Ishikawa (cell line): ENCODE results near the gene DPYSL3.

ENCODE experiments used
- CEBPB ChIP-seq: IDR thresholded peaks from 2 replicates; pipeline ENCODE4 v1.6.1; 2012
- CREB1 ChIP-seq: IDR thresholded peaks from 2 replicates; pipeline ENCODE4 v1.6.1; 2012; ENCODE audit warnings: low read depth
- EGR1 ChIP-seq: IDR thresholded peaks from 2 replicates; pipeline ENCODE4 v1.6.1; 2012
- EP300 ChIP-seq: IDR thresholded peaks from 2 replicates; pipeline ENCODE4 v1.6.1; 2012; ENCODE audit warnings: borderline replicate concordance
- FOXM1 ChIP-seq: IDR thresholded peaks from 2 replicates; pipeline ENCODE4 v1.6.1; 2012; ENCODE audit warnings: low read depth, borderline replicate concordance
- MAX ChIP-seq: IDR thresholded peaks from 2 replicates; pipeline ENCODE4 v1.6.1; 2012
- NFIC ChIP-seq: IDR thresholded peaks from 2 replicates; pipeline ENCODE4 v1.6.1; 2012
- RAD21 ChIP-seq: IDR thresholded peaks from 2 replicates; pipeline ENCODE4 v1.6.1; 2012; ENCODE audit warnings: low read depth
- REST ChIP-seq: IDR thresholded peaks from 2 replicates; pipeline ENCODE4 v1.6.1; 2012; ENCODE audit warnings: low read depth, mild to moderate bottlenecking
- TAF1 ChIP-seq: IDR thresholded peaks from 2 replicates; pipeline ENCODE4 v1.6.1; 2012; ENCODE audit warnings: low read depth, mild to moderate bottlenecking
- TCF12 ChIP-seq: IDR thresholded peaks from 2 replicates; pipeline ENCODE4 v1.6.1; 2012; ENCODE audit warnings: low read depth
- TEAD4 ChIP-seq: IDR thresholded peaks from 2 replicates; pipeline ENCODE4 v1.6.1; 2012
- USF1 ChIP-seq: IDR thresholded peaks from 2 replicates; pipeline ENCODE4 v1.6.1; 2012
- YY1 ChIP-seq: IDR thresholded peaks from 2 replicates; pipeline ENCODE4 v1.6.1; 2012; ENCODE audit warnings: low read depth
- ZBTB7A ChIP-seq: IDR thresholded peaks from 2 replicates; pipeline ENCODE4 v1.6.1; 2012; ENCODE audit warnings: low read depth

Gene DPYSL3

GRCh38 chr5:147512659-147513379 is 3.0 kb upstream of the DPYSL3 start:
- TF ChIP-seq NFIC: no peak
- no peak for TF ChIP-seq REST
- no peak for TF ChIP-seq YY1
- no peak for TF ChIP-seq CREB1
- no peak for TF ChIP-seq TCF12
- TF ChIP-seq MAX: no peak
- TF ChIP-seq TAF1: no peak
- TF ChIP-seq TEAD4: no peak
- TF ChIP-seq EP300: no peak
- no peak for TF ChIP-seq ZBTB7A
- no peak for TF ChIP-seq FOXM1
- no peak for TF ChIP-seq RAD21
- no peak for TF ChIP-seq USF1
- TF ChIP-seq EGR1: no peak

GRCh38 chr5:147510885-147511284 is 1.0 kb upstream of the DPYSL3 start:
- TF ChIP-seq YY1: no peak
- no peak for TF ChIP-seq ZBTB7A
- no peak for TF ChIP-seq EP300
- TF ChIP-seq FOXM1: no peak
- TF ChIP-seq RAD21: no peak
- no peak for TF ChIP-seq TEAD4
- no peak for TF ChIP-seq EGR1
- no peak for TF ChIP-seq TCF12
- TF ChIP-seq USF1: no peak
- no peak for TF ChIP-seq CREB1
- no peak for TF ChIP-seq REST
- no peak for TF ChIP-seq CEBPB
- TF ChIP-seq MAX: no peak
- no peak for TF ChIP-seq NFIC

GRCh38 chr5:147509041-147509709 is 693 bp downstream of the DPYSL3 start:
- TF ChIP-seq NFIC: no peak
- TF ChIP-seq RAD21: no peak
- no peak for TF ChIP-seq EGR1
- TF ChIP-seq FOXM1: no peak
- no peak for TF ChIP-seq TAF1
- TF ChIP-seq MAX: no peak
- no peak for TF ChIP-seq CEBPB
- TF ChIP-seq USF1: no peak
- no peak for TF ChIP-seq TEAD4

- TF ChIP-seq YY1 (no peak), USF1 (no peak), CEBPB (no peak), TCF12 (no peak), EGR1 (no peak), NFIC (no peak)
Observed at GRCh38 chr5:147508711-147509040, 1.2 kb downstream of the DPYSL3 start.
